ENCODE data around the gene LUC7L3.

DNA sequence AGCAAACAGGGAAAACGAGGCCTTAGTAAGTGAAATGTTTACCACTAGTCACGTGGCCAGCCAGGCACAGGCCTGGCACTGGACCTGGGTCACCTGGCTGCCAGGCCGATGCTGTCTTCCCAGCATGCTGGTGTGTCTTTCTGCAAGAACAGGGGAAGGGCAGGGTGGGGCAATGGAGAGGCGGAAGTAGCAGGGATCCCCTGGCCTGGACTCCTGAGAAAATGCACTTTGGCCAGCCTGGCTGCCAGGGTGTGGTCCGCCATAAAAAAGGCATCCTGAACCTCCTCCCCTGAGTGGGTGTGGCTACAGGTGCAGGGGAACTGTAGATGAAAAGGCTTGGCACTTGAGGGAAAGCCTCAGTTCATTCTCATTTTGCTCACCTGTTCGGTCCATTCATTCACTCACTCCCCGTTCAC is 49.0 kb downstream of the LUC7L3 start:
- TF ChIP-seq, protein P1, sequence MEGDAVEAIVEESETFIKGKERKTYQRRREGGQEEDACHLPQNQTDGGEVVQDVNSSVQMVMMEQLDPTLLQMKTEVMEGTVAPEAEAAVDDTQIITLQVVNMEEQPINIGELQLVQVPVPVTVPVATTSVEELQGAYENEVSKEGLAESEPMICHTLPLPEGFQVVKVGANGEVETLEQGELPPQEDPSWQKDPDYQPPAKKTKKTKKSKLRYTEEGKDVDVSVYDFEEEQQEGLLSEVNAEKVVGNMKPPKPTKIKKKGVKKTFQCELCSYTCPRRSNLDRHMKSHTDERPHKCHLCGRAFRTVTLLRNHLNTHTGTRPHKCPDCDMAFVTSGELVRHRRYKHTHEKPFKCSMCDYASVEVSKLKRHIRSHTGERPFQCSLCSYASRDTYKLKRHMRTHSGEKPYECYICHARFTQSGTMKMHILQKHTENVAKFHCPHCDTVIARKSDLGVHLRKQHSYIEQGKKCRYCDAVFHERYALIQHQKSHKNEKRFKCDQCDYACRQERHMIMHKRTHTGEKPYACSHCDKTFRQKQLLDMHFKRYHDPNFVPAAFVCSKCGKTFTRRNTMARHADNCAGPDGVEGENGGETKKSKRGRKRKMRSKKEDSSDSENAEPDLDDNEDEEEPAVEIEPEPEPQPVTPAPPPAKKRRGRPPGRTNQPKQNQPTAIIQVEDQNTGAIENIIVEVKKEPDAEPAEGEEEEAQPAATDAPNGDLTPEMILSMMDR (IDR thresholded peaks at IDR 0.05): no peak
- TF ChIP-seq POLR2A (IDR thresholded peaks at IDR 0.05): no peak

Data from right lobe of liver (tissue), 4 donors.